Fibroblast of the aortic adventitia (primary cell): ENCODE measurements around the gene OSM. TPM values are rescaled to one million over a fixed set of nuclear protein-coding genes. Genes with fewer than 3 reads are reported as not detected.

Experiments
- DNase-seq: peaks from one replicate; pipeline ENCODE4 v3.0.0-alpha.2; 2010; ENCODE audit warnings: low read depth
- H3K4me3 ChIP-seq: 2 replicates; pipeline ENCODE4 v1.5.1; 2011; ENCODE audit warnings: low read depth, mild to moderate bottlenecking, control low read depth, low read length, moderate library complexity
- total RNA-seq: library from RNA; depleted of rRNA; stranded (reverse); fragments of >200 nt; gene quantifications from 2 replicates; pipeline ENCODE4 v1.2.3, GENCODE V29; 2012; ENCODE audit warnings: low replicate concordance
- TF ChIP-seq, protein P1 (sequence below): IDR thresholded peaks from 2 replicates; pipeline ENCODE4 v1.5.1; 2011; ENCODE audit warnings: mild to moderate bottlenecking, low read length, control low read depth, inconsistent platforms; ENCODE audit not compliant: insufficient read depth

OSM gene
- total RNA-seq, 1 donor, result not detected

- no peak for DNase-seq
- TF ChIP-seq, protein P1, sequence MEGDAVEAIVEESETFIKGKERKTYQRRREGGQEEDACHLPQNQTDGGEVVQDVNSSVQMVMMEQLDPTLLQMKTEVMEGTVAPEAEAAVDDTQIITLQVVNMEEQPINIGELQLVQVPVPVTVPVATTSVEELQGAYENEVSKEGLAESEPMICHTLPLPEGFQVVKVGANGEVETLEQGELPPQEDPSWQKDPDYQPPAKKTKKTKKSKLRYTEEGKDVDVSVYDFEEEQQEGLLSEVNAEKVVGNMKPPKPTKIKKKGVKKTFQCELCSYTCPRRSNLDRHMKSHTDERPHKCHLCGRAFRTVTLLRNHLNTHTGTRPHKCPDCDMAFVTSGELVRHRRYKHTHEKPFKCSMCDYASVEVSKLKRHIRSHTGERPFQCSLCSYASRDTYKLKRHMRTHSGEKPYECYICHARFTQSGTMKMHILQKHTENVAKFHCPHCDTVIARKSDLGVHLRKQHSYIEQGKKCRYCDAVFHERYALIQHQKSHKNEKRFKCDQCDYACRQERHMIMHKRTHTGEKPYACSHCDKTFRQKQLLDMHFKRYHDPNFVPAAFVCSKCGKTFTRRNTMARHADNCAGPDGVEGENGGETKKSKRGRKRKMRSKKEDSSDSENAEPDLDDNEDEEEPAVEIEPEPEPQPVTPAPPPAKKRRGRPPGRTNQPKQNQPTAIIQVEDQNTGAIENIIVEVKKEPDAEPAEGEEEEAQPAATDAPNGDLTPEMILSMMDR, result no peak
- no peak overlapping the region for H3K4me3 ChIP-seq
Measured at GRCh38 chr22:30226192-30226832, 40.3 kb downstream of the OSM start.

DNA sequence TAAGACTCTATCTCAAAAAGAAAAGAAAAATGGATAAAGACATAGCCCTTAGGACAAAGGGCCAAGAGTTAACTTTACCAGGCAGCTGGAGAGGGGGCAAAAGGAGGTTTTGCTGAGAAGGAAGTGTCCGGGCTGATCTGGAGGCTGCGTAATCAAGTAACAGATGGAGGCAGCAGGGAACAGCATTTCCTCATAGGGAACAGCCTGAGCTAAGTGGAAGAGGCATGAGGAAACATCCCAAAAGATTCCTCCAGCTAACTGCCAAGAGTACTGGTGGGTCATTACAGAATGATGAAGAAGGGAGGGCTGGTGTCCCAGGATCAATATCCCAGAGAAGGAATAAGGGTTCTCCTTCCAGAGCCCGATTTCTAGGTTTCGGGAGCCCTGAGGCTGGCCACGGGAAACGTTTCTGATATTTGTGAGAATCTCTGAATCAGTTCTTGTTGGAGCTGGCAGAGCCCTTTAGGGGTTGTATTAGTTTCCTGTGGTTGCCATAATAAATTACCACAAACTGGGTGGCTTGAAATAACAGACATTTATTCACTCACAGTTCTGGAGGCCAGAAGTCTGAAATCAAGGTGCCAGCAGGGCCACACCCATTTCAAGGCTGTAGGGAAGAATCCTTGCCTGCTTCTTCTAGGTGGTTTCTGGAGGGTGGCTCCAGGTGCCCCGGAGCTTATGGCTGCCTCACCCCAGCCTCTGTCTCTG is 41.3 kb downstream of the OSM start:
- TF ChIP-seq, protein P1, result no peak
- DNase-seq, result no peak

DNA sequence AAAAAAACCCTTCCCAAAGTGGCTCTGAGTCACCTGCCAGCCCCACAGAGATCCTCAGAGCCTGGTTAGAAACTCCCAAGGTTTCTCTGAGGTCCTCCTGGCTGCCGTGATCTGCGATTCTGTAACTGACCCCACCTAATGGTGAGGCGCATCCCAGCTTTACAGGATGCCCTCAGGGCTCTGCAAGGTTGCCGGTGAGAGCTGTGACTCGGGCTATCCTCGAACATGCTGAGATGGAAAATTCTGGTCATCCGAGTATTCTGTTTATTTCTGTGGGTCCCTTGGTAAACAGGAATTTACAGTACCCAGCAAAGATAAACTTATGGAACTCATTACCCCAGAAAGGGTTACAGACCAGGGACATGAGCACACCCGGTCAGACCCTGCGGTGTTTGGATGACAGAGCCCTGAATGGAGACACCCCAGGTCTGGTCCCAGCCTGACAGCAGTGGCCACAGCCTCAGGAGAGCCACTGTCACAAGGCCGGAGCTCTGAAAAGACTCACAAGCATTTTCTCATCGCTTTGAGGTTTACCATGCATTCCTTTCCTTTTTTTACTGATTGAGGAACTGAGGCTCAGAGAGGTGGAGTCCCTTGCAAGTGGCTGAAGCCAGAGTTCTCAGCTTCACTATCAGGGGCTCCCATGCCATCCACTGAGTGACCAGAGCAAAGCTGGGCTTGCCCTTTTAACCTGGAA is 42.3 kb downstream of the OSM start:
- no peak for DNase-seq
- TF ChIP-seq, protein P1, result no peak

More for the DNA sequence above, 41.3 kb downstream of the OSM start:
- H3K4me3 ChIP-seq, result no peak overlapping the region

DNA sequence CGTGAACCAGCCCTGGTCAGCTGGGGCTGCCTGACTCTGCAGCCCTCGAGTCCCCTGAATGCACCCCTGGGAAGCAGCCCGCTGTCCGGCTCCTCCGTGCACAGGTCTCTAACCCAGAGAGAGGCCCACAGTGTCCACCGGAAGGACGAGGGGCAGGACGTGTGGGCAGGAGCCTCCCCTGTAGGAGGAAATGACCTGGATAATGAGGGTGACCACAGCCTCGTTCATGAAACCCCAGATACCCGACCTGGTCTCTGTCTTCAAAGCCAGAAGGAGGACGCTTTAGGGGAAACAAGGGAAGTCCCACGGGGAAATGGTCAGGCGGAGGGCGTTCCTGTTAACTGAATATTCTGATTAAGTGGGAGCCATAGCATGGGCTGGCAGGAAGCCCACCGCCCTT is 43.3 kb downstream of the OSM start:
- no peak for DNase-seq
- H3K4me3 ChIP-seq, result no peak overlapping the region
- TF ChIP-seq, protein P1, result no peak

More for the DNA sequence above, 42.3 kb downstream of the OSM start:
- no peak overlapping the region for H3K4me3 ChIP-seq

DNA sequence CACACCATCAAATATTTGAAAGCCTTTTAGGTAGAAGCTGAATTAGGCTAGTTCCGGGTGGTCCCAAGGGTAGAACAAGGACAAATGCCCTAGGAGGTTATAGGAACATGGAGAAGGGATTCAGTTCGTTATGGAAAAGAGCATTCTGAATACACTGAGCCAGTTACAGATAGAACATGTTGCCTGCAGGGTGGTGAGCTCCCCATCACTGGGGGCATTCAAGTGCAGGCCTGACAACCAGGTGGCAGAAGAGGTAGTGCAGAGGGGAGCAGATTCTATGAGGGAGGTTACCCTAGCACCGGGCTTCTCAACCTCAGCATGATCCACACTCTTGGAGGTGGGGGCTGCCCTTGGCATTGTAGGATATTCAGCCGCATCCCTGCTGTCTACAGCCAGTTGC is 44.3 kb downstream of the OSM start:
- DNase-seq, result no peak
- TF ChIP-seq, protein P1, result no peak
- H3K4me3 ChIP-seq, result no peak overlapping the region

- TF ChIP-seq, protein P1, result no peak
- no peak overlapping the region for H3K4me3 ChIP-seq
- no peak for DNase-seq
Measured at GRCh38 chr22:30221121-30221992, 45.3 kb downstream of the OSM start.
